K562 (cell line): ENCODE measurements around the gene ASIC3. TPM values are rescaled to one million over a fixed set of nuclear protein-coding genes. Genes with fewer than 3 reads are reported as not detected.

ENCODE experiments used
- CEBPG ChIP-seq, 3 experiments: fragments of 200-800 bp in 1 of 3; sonication (Bioruptor generic) in 1 of 3; sonication (generic) in 1 of 3; formaldehyde crosslinking in 1 of 3; IDR thresholded peaks in 2 of 3; conservative IDR thresholded peaks in 1 of 3; 2 replicates each; pipeline versions ENCODE4 v1.6.1 to v1.8.0; 2016 to 2022; ENCODE audit warnings: missing compliant biosample characterization in 2 of 3, missing genetic modification characterization in 2 of 3, mild to moderate bottlenecking in 1 of 3, missing genetic modification reagents in 1 of 3
- DACH1 ChIP-seq: fragments of 450-650 bp; IDR thresholded peaks from 2 replicates; pipeline ENCODE4 v1.6.1; 2018; ENCODE audit not compliant: partially characterized antibody
- ESRRB ChIP-seq: fragments of 250-450 bp; sonication (Bioruptor Pico); IDR thresholded peaks from 2 replicates; pipeline ENCODE4 v1.5.0; 2020; ENCODE audit warnings: mild to moderate bottlenecking, moderate library complexity, borderline replicate concordance
- ETV6 ChIP-seq, 3 experiments: fragments of 150-350 bp in 1 of 3; sonication (generic) in 1 of 3; formaldehyde crosslinking in 1 of 3; IDR thresholded peaks; 2 replicates each; pipeline versions ENCODE4 v1.6.1 to v1.8.0; 2014 to 2022; ENCODE audit warnings: borderline replicate concordance in 2 of 3, low read depth in 2 of 3, antibody characterized with exemption in 1 of 3, low read length in 1 of 3, mild to moderate bottlenecking in 1 of 3, missing genetic modification reagents in 1 of 3
- FOXA1 ChIP-seq: fragments of 450-650 bp; IDR thresholded peaks from 2 replicates; pipeline ENCODE4 v1.6.1; 2016; ENCODE audit warnings: mild to moderate bottlenecking, borderline replicate concordance
- GABPB2 ChIP-seq: fragments of 250-450 bp; sonication (Bioruptor Pico); conservative IDR thresholded peaks from 2 replicates; pipeline ENCODE4 v1.5.1; 2021; ENCODE audit warnings: mild to moderate bottlenecking
- KDM4B ChIP-seq, 2 experiments: fragments of 450-650 bp in 1 of 2; sonication (generic) in 1 of 2; IDR thresholded peaks; 2 replicates each; pipeline ENCODE4 v1.6.1; 2016 to 2017; ENCODE audit warnings: borderline replicate concordance in 2 of 2, antibody characterized with exemption in 1 of 2, low read depth in 1 of 2, mild to moderate bottlenecking in 1 of 2
- MTA3 ChIP-seq: fragments of 450-650 bp; formaldehyde crosslinking; IDR thresholded peaks from 2 replicates; pipeline ENCODE4 v1.6.1; 2017; ENCODE audit warnings: mild to moderate bottlenecking, borderline replicate concordance
- NEUROD1 ChIP-seq: fragments of 150-350 bp; IDR thresholded peaks from 2 replicates; pipeline ENCODE4 v1.6.1; 2014; ENCODE audit warnings: borderline replicate concordance, low read length, low read depth; ENCODE audit not compliant: partially characterized antibody
- SRF ChIP-seq, 2 experiments: fragments of 250-450, 450-650 bp in 1 of 2; sonication (Bioruptor Pico) in 1 of 2; sonication (generic) in 1 of 2; formaldehyde crosslinking; IDR thresholded peaks; 2 replicates each; pipeline versions ENCODE4 v1.5.0 to v1.5.1; 2020 to 2022; ENCODE audit warnings: mild to moderate bottlenecking in 1 of 2, missing genetic modification reagents in 1 of 2
- SRSF7 ChIP-seq: fragments of 200-400 bp; formaldehyde crosslinking; optimal IDR thresholded peaks from 2 replicates; pipeline ENCODE3; 2017; ENCODE audit warnings: mild to moderate bottlenecking, low read depth, low read length
- ZKSCAN3 ChIP-seq: fragments of 250-450 bp; sonication (Bioruptor Pico); IDR thresholded peaks from 2 replicates; pipeline ENCODE4 v1.4.0; 2020
- ZNF133 ChIP-seq: fragments of 250-450 bp; sonication (Bioruptor Pico); IDR thresholded peaks from 2 replicates; pipeline ENCODE4 v1.4.0; 2020; ENCODE audit warnings: mild to moderate bottlenecking
- ZNF436 ChIP-seq: fragments of 250-450, 450-650 bp; sonication (Bioruptor Pico); formaldehyde crosslinking; IDR thresholded peaks from 2 replicates; pipeline ENCODE4 v1.7.0; 2020; ENCODE audit warnings: mild to moderate bottlenecking
- ZSCAN29 ChIP-seq: fragments of 450-650 bp; IDR thresholded peaks from 2 replicates; pipeline ENCODE4 v1.6.1; 2017
- polyA plus RNA-seq, 8 experiments: library from polyadenylated mRNA; depleted of rRNA in 4 of 8; stranded (reverse) in 5 of 8; unstranded in 3 of 8; fragments of >200 nt; fragmentation: Nextera tagmentation in 2 of 8; fragmentation: Illumina TruSeq in 1 of 8; extraction: Ambion mirVana in 2 of 8; extraction: Trizol in 1 of 8; gene quantifications; 2 replicates each; pipeline versions ENCODE4 v1.2.1 to v1.2.3, GENCODE V29; 2011 to 2014; ENCODE audit warnings: inconsistent platforms in 1 of 8, missing spikeins in 1 of 8
- total RNA-seq, 7 experiments: library from RNA; depleted of rRNA in 6 of 7; stranded (reverse); fragments of >200 nt in 6 of 7; fragmentation: Illumina TruSeq in 2 of 7; extraction: Trizol in 2 of 7; gene quantifications; 2 replicates each; pipeline versions ENCODE4 v1.2.1 to v1.2.3, GENCODE V29; 2011 to 2021; ENCODE audit warnings: low replicate concordance in 1 of 7
- TF ChIP-seq, protein P1 (sequence below), 2 experiments: fragments of 450-650 bp in 1 of 2; sonication (generic) in 1 of 2; formaldehyde crosslinking in 1 of 2; IDR thresholded peaks in 1 of 2; conservative IDR thresholded peaks in 1 of 2; 2 replicates each; pipeline versions ENCODE4 v1.6.1 to v1.8.1; 2016 to 2023; ENCODE audit warnings: mild to moderate bottlenecking in 2 of 2, moderate library complexity in 2 of 2, inconsistent platforms in 1 of 2, missing genetic modification reagents in 1 of 2
- TF ChIP-seq, protein P2 (sequence below): sonication (generic); formaldehyde crosslinking; IDR thresholded peaks from 2 replicates; pipeline ENCODE4 v1.8.1; 2023; ENCODE audit warnings: mild to moderate bottlenecking, missing genetic modification reagents
- TF ChIP-seq, protein P3 (sequence below): sonication (generic); formaldehyde crosslinking; IDR thresholded peaks from 2 replicates; pipeline ENCODE4 v1.9.0; 2022; ENCODE audit warnings: mild to moderate bottlenecking, missing genetic modification reagents
- TF ChIP-seq, protein P4 (sequence below): fragments of 250-450 bp; sonication (Bioruptor Pico); IDR thresholded peaks from 2 replicates; pipeline ENCODE4 v1.4.0; 2020

Gene ASIC3
- total and polyA plus RNA-seq, 9 of the 15 experiments (the other 6 are each of a cell fraction or from before 2014, with no cell fraction given): 0.11 to 5.0 (median 0.87) TPM

DNA sequence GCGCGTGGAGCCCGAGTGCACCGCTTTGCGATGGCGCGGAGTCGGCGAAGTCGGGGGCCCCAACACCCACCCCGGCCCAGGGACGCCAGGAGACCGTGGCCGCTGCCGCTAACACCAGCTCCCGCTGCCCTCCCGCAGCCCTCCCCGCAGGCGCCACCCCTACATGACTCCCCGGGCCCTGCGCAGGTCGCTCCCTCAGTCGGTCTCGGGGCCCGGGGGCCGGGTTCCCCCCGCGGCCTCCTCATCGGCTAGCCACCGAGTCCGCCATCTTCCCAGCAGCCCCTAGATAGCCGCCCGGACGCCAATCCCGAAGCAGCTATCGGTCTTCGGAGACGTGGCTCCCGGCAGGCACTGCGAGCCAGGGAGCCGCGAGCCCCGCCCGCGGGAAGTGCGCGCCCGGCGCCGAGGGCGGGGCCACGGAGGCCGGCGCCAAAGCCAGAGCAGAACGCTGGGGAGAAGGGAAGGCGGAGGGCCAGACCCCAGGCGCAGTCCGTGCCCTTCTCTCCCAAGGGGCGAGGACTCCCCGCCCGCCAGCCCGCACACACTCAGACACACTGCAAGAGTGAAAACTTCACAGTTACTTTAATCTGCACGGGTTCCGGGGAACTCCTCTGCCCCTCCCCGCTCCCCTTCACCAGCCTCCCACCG is 32.3 kb downstream of the ASIC3 start, which contains the start of gene FASTK (continued):
- peak; percentile 80; the same call in 1 of the 2 replicates for TF ChIP-seq GABPB2 (CRISPR knock-in tag)
- no peak for TF ChIP-seq ZSCAN29
- no peak for TF ChIP-seq ZNF133 (CRISPR knock-in tag)
- TF ChIP-seq SRF (CRISPR knock-in tag; IDR thresholded peaks at IDR 0.05): peak in 1 of 2 experiments; percentile 7; a peak in 1 of 4 replicates
- TF ChIP-seq CEBPG (CRISPR knock-in tag; IDR thresholded peaks at IDR 0.05): no peak
- no peak for TF ChIP-seq CEBPG (tag; conservative IDR thresholded peaks at IDR 0.05 in 1 of 2, IDR thresholded peaks at IDR 0.05 in 1 of 2)
- TF ChIP-seq, protein P1, sequence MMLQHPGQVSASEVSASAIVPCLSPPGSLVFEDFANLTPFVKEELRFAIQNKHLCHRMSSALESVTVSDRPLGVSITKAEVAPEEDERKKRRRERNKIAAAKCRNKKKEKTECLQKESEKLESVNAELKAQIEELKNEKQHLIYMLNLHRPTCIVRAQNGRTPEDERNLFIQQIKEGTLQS (IDR thresholded peaks at IDR 0.05): no peak
- TF ChIP-seq, protein P1 (CRISPR knock-in tag; conservative IDR thresholded peaks at IDR 0.05): no peak
- TF ChIP-seq ETV6 (IDR thresholded peaks at IDR 0.05; ENCODE audit: borderline replicate concordance in 1 of 2, low read depth in 2 of 2, low read length in 1 of 2): 0 out of 4 replicates have a peak, but pooled peaks of 1 of the 2 experiments have one; percentile 10
- TF ChIP-seq ETV6 (CRISPR knock-in tag; IDR thresholded peaks at IDR 0.05; ENCODE audit: borderline replicate concordance): no peak
- TF ChIP-seq SRSF7: no peak
- TF ChIP-seq ZNF436 (CRISPR knock-in tag): peak; percentile 44; the same call in 1 of the 2 replicates
- TF ChIP-seq FOXA1: no peak
- peak; percentile 82 for TF ChIP-seq NEUROD1
- TF ChIP-seq, protein P2, sequence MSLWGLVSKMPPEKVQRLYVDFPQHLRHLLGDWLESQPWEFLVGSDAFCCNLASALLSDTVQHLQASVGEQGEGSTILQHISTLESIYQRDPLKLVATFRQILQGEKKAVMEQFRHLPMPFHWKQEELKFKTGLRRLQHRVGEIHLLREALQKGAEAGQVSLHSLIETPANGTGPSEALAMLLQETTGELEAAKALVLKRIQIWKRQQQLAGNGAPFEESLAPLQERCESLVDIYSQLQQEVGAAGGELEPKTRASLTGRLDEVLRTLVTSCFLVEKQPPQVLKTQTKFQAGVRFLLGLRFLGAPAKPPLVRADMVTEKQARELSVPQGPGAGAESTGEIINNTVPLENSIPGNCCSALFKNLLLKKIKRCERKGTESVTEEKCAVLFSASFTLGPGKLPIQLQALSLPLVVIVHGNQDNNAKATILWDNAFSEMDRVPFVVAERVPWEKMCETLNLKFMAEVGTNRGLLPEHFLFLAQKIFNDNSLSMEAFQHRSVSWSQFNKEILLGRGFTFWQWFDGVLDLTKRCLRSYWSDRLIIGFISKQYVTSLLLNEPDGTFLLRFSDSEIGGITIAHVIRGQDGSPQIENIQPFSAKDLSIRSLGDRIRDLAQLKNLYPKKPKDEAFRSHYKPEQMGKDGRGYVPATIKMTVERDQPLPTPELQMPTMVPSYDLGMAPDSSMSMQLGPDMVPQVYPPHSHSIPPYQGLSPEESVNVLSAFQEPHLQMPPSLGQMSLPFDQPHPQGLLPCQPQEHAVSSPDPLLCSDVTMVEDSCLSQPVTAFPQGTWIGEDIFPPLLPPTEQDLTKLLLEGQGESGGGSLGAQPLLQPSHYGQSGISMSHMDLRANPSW (CRISPR knock-in tag): peak; percentile 82
- peak in 1 of 2 experiments; percentile 40; a peak in 1 of 4 replicates for TF ChIP-seq KDM4B (IDR thresholded peaks at IDR 0.05; ENCODE audit: borderline replicate concordance in 2 of 2, low read depth in 1 of 2)
- TF ChIP-seq DACH1: no peak
- TF ChIP-seq, protein P3, sequence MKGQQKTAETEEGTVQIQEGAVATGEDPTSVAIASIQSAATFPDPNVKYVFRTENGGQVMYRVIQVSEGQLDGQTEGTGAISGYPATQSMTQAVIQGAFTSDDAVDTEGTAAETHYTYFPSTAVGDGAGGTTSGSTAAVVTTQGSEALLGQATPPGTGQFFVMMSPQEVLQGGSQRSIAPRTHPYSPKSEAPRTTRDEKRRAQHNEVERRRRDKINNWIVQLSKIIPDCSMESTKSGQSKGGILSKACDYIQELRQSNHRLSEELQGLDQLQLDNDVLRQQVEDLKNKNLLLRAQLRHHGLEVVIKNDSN (CRISPR knock-in tag): no peak
- no peak for TF ChIP-seq ZKSCAN3 (CRISPR knock-in tag)
- TF ChIP-seq MTA3: peak; percentile 79; the same call in 1 of the 2 replicates
- TF ChIP-seq, protein P4, sequence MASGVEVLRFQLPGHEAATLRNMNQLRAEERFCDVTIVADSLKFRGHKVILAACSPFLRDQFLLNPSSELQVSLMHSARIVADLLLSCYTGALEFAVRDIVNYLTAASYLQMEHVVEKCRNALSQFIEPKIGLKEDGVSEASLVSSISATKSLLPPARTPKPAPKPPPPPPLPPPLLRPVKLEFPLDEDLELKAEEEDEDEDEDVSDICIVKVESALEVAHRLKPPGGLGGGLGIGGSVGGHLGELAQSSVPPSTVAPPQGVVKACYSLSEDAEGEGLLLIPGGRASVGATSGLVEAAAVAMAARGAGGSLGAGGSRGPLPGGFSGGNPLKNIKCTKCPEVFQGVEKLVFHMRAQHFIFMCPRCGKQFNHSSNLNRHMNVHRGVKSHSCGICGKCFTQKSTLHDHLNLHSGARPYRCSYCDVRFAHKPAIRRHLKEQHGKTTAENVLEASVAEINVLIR: 0 out of 2 replicates have a peak, but pooled peaks have one; percentile 14
- no peak for TF ChIP-seq ESRRB
